Hematopoietic multipotent progenitor cell treated with erythropoietin and hydrocortisone succinate and interleukin-3 and kit ligand, for 17 days (in vitro differentiated cells): Measurements from ENCODE around the gene CNTNAP2.

ENCODE experiments used
- DNase-seq: peaks from one replicate; pipeline ENCODE4 v3.0.0-alpha.2; 2015; ENCODE audit warnings: low spot score

Gene CNTNAP2

DNA sequence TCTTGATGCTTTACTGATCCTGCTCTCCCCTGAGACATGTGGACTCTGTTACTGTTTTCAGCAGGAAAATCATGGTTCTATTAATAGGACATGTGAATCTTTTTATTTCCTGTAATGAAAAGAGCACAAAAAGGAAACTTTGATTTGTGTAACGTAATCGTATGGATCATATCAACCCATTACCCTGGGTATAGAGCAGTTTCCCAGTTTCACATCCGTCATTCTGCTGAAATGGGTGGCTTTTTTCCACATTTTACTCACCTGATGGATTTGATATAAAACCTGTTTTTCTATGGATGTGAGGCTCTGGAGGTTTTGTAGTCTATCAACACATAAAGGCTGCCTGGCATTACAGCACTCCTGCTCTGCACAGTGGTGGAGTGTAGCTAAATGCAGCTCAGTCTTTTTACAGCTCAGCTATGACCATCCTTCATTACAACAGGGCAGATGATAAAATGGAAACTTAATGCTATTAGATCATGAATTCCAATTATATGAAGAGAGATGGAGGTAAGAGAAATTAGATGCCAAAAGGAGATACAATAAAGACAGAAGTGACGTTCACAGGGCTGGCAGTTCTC, 1987.6 kb downstream of the CNTNAP2 start:
- DNase-seq: no peak

DNA sequence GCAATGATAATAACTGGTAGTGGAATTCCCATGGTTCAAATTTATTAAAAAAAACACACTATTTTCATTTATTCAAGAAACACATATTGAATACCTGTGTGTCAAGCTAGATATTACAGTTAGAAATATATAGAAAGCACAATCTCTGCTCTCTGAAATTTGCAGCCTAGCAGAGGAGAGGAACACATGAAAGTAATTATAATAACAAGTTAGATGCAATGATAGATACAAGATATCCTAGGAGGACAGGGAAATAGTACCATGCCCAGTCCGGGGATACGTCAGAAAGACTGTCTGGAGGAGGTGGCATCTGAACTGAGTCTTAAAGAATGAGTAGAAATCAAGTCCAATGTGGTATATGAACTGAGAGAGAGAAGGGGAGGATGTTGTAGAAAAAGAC, 1988.3 kb downstream of the CNTNAP2 start:
- DNase-seq: no peak

DNA sequence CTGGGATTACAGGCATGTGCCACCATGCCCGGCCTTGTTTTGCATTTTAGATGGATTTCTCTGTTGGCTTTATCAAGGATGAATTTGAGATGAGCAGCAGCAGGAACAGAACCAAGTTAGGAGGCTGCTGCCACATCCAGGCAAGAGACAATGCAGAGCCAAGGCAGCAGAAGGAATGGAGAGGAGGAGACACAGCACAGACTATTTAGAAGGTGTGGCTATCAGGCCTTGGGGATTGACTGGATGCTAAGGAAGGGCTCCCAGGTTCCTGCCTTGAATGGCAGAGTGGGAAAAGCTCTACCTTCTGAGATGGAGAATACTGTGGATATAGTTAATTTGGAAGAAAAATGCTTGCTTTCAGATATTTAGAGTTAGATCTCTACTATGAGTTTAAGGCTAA, 1989.3 kb downstream of the CNTNAP2 start:
- DNase-seq: no peak

DNA sequence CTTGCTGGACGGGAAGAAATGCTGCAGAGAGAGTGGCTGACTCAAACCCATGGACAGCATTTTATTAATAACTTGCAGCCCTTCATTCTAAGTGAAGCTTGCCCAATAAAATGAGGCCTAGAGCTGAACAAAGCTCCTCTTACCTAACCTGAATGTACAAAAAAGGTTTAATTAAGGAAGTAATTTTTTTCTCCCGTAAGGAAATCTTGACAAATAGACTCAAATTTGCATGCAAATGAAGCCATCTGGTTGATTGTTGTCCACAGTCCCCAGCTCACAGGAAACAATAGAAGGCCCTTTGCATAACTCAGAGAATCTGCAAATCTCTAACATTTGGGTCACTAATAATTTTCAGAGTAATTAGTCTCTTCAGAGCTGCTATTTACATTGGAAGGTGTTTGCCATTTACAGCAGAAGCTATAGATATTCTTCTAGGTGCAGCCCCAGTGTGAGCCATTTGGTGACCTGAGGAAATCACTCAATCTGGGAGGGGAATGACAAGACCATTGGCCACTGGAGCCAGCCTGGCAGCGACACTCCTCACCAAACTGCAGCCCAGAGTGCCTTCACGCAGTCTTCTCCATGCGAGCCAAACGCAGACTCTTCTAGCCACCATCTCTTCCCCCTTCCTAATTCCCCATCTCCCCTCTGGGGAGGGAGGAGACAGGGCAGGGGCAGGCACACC, 1991.0 kb downstream of the CNTNAP2 start:
- DNase-seq: no peak

DNA sequence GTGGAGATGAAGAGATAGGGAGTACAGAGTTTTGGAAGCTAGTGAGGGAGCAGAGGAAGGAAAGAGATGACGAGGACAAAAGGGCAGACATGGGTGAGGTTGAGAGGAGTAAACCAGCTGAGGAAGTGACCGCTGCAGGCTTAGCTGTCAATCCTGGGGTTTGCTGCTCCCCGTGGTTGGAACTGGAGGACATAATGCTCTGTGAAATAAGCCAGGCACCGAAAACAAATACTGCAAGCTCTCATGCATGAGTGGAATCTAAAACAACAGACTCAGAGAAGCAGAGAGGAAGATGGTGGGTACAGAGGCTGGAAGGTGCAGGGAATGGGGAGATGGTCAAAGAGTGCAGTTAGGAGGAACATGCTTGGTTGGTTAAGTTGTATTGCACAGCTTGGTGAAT, 1991.8 kb downstream of the CNTNAP2 start:
- no peak for DNase-seq

DNA sequence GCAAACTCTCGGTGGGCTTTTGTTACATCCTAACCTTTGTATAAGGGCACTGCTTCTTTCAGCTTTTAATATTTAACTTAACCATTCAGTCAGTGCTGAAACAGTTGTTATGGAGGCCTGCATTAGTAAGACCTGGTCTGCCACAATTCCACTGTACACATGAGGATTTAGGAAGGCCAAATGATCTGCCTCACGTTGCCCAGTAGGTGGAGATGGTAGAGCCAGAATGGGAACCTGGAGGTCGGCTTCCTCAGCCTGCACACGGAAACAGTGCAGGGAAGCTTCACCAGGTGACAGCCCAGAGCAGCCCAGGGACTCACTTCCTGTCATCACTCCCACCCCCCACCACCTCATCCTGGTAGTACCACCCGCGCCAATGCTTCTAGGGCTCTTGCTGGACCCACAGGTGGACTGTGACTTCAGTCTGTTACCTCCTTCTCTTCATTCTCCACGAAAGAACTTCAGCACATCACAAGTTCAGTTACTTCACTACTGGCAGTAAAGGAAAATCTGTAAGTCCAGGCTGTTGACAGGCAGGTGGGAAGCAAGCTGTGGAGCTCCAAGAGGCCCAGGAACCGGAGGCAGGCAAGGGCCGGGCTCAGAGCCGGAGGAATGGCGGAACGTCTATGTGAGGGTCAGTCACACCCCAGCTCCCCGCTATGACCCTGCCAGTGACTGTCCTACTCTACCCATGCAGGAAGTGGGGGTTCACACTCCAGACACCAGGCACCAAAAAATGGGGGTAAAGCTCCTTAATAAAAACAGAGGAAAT, 1993.7 kb downstream of the CNTNAP2 start:
- DNase-seq: no peak

DNA sequence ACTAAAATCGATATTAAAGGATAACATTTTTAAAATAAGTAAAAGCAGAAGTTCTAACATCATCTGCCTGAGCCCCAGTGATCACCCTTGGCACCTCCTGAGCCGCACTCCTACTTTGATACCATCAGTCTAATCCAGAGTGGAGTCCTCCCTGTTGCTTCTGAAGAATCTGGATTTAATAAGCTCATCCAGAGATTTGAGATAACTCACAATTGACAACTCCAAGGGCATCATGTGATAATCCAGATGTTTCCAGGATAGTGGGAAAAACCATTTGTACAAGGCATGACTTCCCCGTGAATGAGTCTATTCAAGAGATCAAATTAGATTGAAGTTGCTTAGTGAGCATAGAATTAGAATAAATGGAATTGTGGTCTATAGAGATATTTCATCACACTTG, 1998.2 kb downstream of the CNTNAP2 start:
- no peak for DNase-seq

DNA sequence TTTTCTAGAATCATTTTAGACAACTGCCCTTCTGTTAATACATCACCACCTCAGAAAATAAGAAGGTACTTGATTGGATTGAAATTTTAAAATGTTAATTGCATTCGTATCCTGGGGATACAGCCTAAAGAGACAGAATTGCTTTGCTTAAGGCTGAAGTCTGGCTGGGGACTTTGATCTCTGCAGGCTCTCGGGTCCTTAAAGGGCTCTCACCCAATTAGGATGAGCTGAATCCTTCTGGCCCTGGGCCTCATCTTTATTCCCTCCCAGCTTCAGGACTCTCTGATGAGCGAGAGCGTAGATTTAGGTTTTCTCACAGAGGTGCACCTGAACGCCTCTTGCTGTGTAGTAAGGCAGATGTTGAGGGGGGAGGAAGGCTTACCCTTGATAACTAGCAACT, 1998.7 kb downstream of the CNTNAP2 start:
- no peak for DNase-seq

DNA sequence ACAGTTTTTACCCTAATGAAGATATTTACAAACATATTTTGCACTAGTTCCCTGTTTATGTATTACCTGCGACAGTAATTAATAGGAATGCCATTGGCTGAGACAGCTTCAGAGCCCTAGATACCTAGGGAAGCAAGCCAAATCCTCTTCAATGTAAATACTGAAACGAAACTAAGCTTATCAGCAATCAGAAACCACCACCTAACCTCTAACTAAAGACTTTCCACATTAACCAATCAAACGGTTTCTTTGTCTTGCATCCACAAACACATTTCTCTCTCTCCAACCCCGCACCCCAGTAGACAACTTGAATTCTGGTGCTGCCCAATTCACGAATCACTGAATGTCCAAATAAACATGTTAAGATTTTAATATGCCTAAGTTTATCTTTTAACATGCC, 1999.6 kb downstream of the CNTNAP2 start:
- no peak for DNase-seq

DNA sequence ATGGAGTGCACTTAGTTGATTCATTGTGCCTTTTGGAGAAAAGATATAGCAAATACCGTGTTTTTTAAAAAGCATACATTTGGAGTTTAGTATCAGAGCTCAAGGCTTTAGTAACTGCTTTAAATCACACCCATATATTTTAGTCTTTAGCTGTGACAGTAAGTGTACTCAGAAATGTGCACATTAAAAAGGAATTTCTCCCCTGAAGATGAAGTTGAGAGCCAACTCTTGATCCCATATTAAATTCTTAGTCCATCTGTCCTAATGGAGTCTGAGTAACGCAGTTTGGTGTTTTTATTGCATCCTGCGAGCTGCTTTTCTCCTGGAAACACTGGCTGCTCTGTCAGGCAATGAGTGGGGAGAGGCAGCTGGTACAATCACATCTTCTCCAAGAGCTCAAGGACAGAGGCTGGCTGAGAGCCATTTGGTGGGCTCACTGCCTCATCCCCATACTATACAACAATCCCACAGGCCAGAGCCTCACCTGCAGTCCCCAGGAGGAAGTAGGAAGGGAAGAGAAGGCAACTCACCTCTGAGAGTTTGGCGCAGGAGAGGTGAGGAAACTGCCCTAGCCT, 2000.3 kb downstream of the CNTNAP2 start:
- no peak for DNase-seq

DNA sequence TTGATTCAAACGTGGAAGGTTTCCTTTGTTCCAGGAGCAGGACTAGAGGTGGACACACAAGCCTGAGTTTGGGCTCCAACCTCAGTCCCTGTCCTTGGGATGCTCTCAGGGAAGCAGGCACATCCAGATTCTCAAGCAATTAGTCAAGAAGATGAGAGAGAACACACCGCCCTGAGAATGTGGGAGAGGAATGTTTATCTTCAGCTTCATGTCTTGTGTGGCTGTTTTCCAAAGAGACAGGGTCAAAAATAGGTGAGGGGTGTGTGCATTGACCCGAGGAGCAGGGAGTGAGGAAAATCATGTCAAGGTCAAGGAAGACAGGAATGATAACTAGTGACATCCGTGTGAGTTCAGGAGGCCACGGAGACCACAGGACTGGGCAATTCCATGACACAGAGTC, 2001.8 kb downstream of the CNTNAP2 start:
- no peak for DNase-seq

DNA sequence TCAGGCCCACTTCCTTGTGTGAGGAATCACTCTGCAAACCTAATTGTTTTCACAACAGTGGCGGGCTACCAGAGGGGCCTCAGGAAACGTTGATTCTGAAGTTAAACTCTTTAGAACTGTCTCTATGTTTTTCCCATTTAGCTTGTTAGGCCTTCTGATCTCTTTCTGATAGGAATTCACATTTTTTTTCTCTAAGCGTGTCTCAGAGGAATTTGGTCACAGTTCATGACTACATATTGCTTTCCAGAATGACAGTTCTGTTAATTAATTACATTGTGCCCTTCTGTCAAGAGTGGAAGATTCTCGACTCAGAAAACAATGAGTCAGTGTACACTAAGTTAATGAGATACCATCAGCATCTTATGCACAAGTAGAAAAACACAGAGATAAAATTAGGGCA, 2004.8 kb downstream of the CNTNAP2 start:
- no peak for DNase-seq

DNA sequence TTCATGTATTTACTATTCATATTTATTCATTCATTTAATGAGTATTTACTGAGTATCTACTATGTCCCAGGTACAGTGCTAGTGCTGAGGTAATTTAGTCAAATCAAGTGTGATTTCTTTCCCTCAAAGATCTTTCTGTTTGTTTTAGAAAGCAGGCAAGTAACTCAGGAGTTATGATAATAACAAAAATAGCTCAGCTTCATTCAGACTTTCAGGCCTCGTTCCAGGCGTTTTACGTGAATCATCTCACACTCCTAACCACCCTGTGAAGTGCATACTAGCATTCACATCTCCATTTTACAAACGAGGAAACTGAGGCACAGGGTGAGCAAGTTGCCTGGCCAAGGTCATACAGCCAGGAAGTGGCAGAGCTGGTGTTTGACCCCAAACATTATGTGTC, 2005.2 kb downstream of the CNTNAP2 start:
- no peak for DNase-seq

DNA sequence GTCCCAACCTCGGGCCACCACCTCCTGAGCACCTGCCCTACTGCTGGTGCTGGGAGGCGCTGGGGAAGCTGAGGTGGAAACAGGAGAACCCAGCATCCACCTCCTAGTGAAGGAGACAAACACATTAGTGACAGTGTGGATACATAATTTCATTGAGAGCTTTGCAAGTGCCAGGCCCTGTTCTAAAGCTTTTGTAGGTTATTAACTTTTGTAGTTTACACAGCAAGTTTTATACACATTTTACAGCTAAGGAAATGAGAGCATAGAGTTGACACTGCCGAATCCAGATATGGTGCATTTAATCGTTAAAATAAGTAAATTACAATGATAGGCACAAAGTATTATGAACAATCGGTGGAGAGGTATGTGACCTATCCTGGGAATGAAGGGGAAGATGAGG, 2007.9 kb downstream of the CNTNAP2 start:
- DNase-seq: no peak

DNA sequence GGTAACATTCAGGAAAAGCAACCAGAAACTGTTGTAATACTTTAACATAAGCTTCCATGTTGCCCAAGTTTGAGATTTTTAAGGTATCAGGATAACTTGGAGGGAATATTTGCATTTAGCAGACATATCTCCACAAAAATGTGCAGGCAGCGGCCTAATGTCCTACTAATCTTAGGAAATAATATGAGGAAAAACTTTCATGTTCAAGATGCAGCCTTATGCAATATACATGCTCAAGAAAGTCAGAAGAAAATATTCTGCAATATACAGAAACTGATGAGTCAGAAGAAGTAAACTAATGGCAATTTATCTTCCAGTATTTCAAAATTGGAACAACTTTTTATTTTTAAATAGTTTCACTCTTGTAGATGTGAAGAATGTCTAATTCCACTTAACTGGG, 2010.8 kb downstream of the CNTNAP2 start:
- no peak for DNase-seq

DNA sequence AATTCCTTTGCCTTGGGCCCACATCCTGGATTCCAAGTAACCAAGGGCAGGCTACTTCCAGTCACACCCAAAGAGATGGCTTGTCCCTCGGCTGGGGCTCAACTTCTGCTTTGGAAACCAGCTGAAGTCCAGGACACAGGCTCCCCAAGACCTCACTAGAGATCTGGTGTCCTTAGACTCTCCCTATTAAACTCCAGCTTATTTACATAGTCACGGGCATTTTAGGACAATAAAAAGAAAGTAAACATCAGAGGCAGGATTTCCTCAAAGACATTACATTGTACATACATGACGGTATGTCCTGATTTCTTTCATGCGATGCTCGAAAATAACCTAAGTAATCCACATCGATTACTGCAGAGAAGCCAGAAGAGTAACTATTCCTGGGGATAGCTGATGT, 2012.4 kb downstream of the CNTNAP2 start:
- DNase-seq: no peak

DNA sequence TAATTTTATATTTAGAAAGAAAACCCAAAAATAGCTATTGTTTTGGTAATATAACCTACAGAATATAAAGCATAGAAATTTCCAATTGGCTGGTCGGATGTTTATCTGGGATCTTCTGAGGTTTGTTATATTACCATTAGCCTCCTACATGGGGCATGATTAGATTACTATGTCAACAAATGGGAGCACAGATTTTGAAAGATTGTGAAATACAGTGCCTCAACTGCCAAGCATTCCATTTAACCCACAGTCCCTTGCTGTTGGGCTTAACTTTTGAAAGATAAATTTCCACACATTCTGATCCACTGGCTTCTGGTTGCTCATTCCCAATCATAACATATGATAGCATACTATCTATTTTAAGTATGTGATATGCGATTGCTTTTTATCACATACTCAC, 2018.5 kb downstream of the CNTNAP2 start:
- no peak for DNase-seq

DNA sequence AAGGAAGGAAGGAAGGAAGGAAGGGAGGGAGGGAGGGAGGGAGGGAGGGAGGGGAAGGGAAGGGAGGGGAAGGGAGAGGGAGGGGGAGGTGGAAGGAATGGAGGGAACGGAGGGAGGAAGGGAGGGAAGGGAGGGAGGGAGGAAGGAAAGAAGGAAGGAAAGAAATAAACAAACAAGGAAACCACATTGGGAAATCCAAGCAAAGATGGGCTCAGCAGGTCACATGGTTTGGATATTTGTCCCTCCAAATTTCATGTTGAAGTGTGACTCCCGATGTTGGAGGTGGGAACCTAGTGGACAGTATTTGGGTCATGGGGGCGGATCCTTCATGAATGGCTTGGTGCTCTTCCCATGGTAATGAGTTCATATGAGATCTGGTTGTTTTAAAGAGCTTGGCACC, 2019.4 kb downstream of the CNTNAP2 start:
- DNase-seq: no peak

DNA sequence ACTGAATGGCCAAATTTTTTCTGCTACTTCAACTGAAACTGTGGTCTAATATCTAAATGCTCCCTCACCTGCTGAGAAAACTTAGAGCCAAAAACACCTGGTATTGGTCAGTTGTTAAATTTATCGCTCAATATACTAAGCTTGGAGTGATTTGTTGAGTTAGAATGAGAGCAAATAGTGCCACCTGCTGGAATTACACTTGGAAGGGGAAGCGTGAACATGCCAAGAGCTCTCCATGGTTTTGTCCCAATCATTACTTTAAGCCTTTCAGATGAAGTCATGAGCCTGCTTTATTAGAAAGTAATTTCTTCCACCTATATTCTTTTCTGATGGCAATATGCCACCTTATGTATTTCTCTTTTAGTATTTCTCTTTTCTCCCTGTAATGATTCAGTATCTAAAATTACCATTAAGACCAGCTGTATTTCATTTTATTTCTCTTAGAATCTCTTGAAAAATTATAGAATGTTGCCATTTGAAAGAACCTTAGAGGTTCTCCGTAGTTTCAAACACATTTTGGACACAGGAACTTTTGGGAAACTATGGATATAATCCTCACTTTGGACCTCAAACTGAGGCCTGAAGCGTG, 2026.2 kb downstream of the CNTNAP2 start:
- DNase-seq: no peak

DNA sequence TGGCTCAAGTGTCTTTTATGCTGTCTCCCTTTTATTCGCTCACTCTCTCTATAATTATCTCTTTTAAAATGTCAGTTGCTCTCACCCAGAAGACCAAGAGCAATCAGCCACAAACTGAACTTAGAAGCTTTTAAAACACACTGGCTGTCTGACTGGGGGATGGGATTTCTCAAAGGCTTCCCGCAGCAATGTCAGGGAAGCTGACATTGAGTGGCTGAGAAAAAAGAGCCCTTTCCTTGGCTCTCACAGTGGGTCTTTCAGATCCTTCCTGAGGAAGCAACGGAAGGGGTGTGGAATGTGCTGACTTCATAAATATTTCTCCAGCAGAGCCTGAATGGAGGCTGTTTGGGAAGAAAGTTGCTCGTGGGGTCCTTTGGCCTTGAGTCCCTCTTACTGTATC, 2028.2 kb downstream of the CNTNAP2 start:
- no peak for DNase-seq

DNA sequence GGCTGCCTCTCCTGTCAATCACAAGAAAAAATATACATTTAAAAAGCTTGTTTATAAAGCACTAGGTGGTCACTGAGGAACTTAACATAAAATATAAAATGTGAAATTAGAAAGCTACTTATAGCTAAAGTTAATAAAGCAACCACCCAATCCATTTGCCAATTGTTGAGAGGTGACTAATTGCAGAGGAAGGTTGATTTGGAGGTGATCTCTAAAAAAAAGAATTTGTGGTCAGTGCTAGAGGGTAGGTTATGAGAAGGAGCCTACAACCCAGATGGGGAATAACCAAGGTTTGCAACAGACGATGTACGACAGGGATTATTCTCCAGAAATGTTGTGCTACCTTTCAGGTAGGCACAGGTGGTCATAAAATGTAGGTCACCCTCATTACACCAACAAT, 2029.7 kb downstream of the CNTNAP2 start:
- no peak for DNase-seq

DNA sequence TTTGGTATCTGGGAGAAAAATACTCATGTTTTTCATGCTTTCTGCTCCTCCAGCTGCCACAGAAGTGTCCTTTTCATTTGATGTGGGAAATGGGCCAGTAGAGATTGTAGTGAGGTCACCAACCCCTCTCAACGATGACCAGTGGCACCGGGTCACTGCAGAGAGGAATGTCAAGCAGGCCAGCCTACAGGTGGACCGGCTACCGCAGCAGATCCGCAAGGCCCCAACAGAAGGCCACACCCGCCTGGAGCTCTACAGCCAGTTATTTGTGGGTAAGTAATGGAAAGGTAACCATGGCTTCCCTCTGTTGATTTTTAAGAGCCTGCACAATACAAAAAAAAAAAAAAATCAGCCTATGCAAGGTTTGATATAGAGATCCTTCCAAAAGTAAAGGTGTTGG, 2030.8 kb downstream of the CNTNAP2 start:
- no peak for DNase-seq

DNA sequence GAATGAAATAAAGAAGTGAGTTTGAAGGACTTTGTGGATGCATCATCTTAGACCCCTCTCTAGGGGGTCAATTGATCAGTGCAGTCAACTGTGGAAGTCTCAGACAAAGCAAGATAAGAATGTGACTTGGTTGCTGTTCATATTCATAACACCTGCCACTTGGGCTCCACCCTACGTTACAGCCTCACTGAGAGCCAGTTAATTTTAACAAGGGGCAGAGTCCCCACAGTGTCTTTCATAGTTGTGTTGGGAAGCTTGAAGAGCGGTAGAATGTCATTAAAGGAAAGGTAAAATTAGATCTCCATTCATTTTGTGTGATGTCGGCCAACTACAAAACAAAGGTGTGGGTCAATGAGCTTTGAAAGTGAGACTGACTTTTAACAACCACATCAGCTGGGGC, 2031.9 kb downstream of the CNTNAP2 start:
- DNase-seq: no peak
